ENCODE data around the gene VWF. TPM values are rescaled to one million over a fixed set of nuclear protein-coding genes. Genes with fewer than 3 reads are reported as not detected.

Gene VWF
- total RNA-seq, 1 donor from 2014 or later: 0.10 TPM

DNA sequence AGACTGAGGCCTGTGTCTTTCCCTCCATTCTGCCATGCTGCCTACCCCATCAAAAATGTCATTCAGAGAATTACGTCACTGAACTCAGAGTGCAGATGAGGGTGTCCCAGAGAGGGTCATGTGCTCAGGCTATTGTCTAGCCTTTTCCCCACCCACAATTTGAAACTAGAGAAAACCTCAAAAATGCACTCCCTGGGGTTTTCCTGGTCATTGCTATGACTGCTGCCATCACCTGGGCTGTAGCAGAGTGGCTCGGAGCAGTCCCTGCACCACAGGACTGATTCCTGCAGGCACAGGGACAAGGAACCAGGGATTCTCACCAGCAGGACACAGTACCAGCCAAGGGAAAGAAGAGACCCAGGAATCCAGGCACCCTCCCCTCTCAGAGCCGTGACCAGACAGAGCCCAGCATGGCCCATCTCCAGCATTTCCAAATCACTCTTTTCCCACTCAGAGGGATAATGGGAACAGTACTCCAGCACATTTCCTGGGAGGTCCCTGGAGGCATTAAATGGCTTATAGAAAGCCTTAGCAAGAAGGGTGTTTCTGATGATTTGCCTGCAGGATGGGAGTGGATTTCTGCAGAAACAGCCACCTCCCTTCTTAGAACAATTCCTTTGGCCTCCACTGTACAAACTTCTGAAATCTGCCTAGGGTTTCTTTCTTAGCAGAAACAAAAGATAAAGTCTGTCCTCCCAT lies 45.9 kb downstream of the VWF start:
- no peaks in the 10 kb centered on the region for H3K4me1 Mint-ChIP-seq (ENCODE audit: low read depth)
- H3K4me3 Mint-ChIP-seq (ENCODE audit: low read depth): no peak overlapping the region

GRCh38 chr12:6077692-6078083 lies 46.8 kb downstream of the VWF start:
- peaks cover 24% of the 10 kb centered on the region for H3K27me3 Mint-ChIP-seq
- H3K9me3 Mint-ChIP-seq (ENCODE audit: low read depth): no peaks in the 10 kb centered on the region
- H3K27ac Mint-ChIP-seq: no peak overlapping the region
- no peak overlapping the region for H3K4me3 Mint-ChIP-seq (ENCODE audit: low read depth)
- DNase-seq (ENCODE audit: low spot score, unreplicated experiment): no peak
- TF ChIP-seq, protein P1, sequence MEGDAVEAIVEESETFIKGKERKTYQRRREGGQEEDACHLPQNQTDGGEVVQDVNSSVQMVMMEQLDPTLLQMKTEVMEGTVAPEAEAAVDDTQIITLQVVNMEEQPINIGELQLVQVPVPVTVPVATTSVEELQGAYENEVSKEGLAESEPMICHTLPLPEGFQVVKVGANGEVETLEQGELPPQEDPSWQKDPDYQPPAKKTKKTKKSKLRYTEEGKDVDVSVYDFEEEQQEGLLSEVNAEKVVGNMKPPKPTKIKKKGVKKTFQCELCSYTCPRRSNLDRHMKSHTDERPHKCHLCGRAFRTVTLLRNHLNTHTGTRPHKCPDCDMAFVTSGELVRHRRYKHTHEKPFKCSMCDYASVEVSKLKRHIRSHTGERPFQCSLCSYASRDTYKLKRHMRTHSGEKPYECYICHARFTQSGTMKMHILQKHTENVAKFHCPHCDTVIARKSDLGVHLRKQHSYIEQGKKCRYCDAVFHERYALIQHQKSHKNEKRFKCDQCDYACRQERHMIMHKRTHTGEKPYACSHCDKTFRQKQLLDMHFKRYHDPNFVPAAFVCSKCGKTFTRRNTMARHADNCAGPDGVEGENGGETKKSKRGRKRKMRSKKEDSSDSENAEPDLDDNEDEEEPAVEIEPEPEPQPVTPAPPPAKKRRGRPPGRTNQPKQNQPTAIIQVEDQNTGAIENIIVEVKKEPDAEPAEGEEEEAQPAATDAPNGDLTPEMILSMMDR (IDR thresholded peaks at IDR 0.05; ENCODE audit: unreplicated experiment): no peak
- H3K36me3 Mint-ChIP-seq (ENCODE audit: insufficient read depth): no peaks in the 10 kb centered on the region
- peaks cover 4% of the 10 kb centered on the region for H3K4me1 Mint-ChIP-seq (ENCODE audit: low read depth)

More for the DNA sequence above, 45.9 kb downstream of the VWF start:
- Mint-ChIP-seq H3K36me3 (ENCODE audit: insufficient read depth) (no peaks in the 10 kb centered on the region), H3K27ac (no peak overlapping the region), H3K27me3 (peaks cover 19% of the 10 kb centered on the region), H3K9me3 (ENCODE audit: low read depth) (no peaks in the 10 kb centered on the region)
- DNase-seq (ENCODE audit: low spot score, unreplicated experiment): no peak
- TF ChIP-seq, protein P1 (IDR thresholded peaks at IDR 0.05; ENCODE audit: unreplicated experiment): no peak

DNA sequence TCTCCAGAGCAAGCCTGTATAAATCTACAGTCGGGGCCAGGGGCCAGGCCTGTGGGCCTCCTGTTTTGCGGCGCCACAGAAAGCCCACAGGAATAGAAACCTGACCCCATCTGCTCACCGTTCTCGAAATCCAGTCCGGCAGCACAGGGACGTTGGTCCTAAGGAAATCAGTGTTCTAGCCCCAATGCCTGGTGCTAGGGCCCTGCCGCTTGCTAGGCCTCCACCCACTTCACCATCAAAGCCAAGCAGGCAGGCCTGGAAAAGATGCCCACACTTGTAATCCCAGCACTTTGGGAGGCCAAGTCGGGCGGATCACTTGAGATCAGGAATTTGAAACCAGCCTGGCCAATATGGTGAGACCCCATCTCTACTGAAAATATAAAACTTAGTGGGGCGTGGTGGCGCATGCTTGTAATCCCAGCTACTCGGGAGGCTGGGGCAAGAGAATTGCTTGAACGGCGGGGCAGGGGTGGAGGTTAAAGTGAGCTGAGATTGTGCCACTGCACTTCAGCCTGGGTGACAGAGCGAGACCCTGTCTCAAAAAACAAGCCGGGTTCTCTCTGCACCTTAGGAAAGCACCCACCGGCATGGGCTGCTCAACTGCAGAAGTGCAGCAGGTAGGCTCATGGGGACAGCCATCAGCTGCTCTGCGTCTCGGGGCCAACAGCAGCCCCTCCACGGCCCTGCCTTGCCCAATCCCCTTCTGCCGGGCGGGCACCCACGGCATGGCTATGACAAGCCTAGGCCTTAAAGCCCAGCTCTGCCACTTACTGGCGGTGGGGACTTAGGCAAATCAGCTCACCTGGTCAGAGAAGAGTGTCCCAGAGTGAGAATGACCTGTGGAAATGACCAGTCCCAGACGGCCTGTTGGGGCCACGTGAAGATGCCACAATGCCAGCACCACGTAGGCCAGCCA lies 47.4 kb downstream of the VWF start:
- Mint-ChIP-seq H3K36me3 (ENCODE audit: insufficient read depth) (no peaks in the 10 kb centered on the region), H3K27me3 (peaks cover 27% of the 10 kb centered on the region), H3K9me3 (ENCODE audit: low read depth) (no peaks in the 10 kb centered on the region), H3K4me1 (ENCODE audit: low read depth) (peaks cover 4% of the 10 kb centered on the region), H3K27ac (no peak overlapping the region), H3K4me3 (ENCODE audit: low read depth) (no peak overlapping the region)
- TF ChIP-seq, protein P1 (IDR thresholded peaks at IDR 0.05; ENCODE audit: unreplicated experiment): no peak
- no peak for DNase-seq (ENCODE audit: low spot score, unreplicated experiment)

DNA sequence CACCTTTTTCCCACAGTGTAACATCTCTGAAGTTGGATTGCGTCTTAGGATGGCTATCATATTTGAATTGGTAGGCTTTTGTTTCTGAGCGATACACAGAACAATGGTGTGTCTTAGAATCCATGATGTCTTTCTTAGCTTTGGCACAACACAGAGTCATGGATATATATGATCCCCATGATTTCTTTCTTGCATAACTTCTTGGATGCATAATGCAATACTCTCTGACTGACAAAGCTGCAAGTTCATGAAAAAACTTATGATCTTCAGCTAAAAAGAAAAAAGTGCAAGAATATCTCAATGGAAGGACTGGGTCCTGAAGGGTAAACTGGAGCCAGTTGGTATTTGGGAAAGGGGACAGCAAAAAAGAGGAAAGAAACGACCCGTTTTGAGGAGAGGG lies 48.1 kb downstream of the VWF start:
- DNase-seq (ENCODE audit: low spot score, unreplicated experiment): no peak
- H3K4me3 Mint-ChIP-seq (ENCODE audit: low read depth): no peak overlapping the region
- H3K27me3 Mint-ChIP-seq: peaks cover 29% of the 10 kb centered on the region
- H3K9me3 Mint-ChIP-seq (ENCODE audit: low read depth): no peaks in the 10 kb centered on the region
- H3K36me3 Mint-ChIP-seq (ENCODE audit: insufficient read depth): no peaks in the 10 kb centered on the region
- TF ChIP-seq, protein P1 (IDR thresholded peaks at IDR 0.05; ENCODE audit: unreplicated experiment): no peak
- H3K4me1 Mint-ChIP-seq (ENCODE audit: low read depth): peaks cover 5% of the 10 kb centered on the region
- no peak overlapping the region for H3K27ac Mint-ChIP-seq

DNA sequence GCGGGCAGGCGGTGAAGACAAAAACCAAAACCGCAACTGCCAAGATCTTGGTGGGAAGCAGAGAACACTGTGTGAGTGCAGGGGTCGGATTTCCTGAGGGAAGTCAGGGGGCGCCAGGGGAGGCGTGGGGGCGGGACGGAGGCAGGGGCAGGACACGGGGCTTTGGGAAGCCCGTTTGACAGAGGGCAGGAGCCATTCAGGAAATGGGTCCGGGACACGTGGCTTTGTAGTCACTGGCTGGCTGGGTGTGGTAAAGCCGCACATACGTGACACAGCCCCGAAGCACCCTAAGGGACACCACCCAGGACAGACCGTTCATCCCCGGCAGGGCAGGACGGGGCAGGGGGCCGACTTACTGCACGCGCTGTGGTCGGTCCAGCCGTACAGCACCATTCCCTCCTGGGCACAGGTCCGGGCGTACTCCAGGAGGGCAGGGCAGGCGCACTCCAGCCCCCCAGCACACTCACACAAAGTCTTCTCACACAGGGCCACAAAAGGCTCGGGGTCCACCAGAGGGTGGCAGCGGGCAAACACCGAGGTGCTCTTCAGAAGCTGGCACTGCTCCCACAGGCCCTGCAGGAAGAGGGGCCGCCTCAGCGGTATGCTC lies 49.4 kb downstream of the VWF start:
- no peak for DNase-seq (ENCODE audit: low spot score, unreplicated experiment)
- H3K27me3 Mint-ChIP-seq: peaks cover 33% of the 10 kb centered on the region
- no peak overlapping the region for H3K4me3 Mint-ChIP-seq (ENCODE audit: low read depth)
- no peaks in the 10 kb centered on the region for H3K36me3 Mint-ChIP-seq (ENCODE audit: insufficient read depth)
- TF ChIP-seq, protein P1 (IDR thresholded peaks at IDR 0.05; ENCODE audit: unreplicated experiment): no peak
- peaks cover 11% of the 10 kb centered on the region for H3K4me1 Mint-ChIP-seq (ENCODE audit: low read depth)
- no peak overlapping the region for H3K27ac Mint-ChIP-seq
- H3K9me3 Mint-ChIP-seq (ENCODE audit: low read depth): no peaks in the 10 kb centered on the region
